ENCODE results near the gene CDK14. TPM values are rescaled to one million over a fixed set of nuclear protein-coding genes. Genes with fewer than 3 reads are reported as not detected.

Gene CDK14
- total RNA-seq, 3 donors from 2014 or later, result 0.71 to 1.1 (median 0.95) TPM

DNA sequence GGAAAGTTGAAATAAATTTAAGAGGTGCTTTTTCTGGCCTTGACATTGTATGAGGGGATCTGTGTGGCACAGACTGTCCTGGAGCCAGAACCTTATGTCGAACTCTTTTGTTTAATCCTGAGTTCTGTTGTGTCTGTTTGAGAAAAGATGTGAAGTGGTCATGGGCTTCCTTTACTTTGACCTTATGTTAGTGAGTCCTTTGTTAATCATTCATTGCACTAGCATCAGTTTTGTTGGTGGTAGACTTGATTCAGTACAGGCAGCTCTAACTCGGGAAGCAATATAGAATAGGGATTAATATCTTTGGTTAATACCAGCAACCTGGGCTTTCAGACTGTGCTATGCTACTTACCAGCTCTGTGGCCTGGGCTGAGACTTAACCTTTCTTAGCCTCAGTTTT, 544.2 kb downstream of the CDK14 start:
- Mint-ChIP-seq H3K36me3 (ENCODE audit: insufficient read depth) (no peaks in the 10 kb centered on the region), H3K27me3 (ENCODE audit: low read depth) (no peaks in the 10 kb centered on the region), H3K4me1 (ENCODE audit: low read depth) (no peaks in the 10 kb centered on the region), H3K9me3 (no peaks in the 10 kb centered on the region), H3K4me3 (no peak overlapping the region)
- ATAC-seq (no peak), DNase-seq (no peak)

DNA sequence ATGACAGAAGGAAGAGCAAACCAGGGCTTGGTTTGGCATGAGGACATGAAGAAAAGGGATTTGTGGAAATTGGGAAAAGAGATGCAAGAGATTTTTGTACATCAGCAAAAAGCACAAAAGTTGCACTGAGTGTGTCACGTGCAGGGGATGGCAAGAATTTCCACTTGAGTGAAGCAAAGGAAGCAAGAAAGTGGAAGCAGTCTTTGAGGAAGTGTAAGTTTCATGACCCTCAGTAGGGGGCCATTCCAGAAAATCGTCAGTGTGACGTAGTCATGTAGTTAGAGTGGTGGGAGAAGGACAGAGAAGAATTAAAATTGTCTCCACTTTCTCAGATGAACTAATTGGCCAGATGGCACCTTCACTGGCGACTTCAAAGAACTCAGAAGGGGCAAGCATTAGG, 544.9 kb downstream of the CDK14 start:
- Mint-ChIP-seq H3K4me1 (ENCODE audit: low read depth) (no peaks in the 10 kb centered on the region), H3K9me3 (no peaks in the 10 kb centered on the region), H3K27me3 (ENCODE audit: low read depth) (no peaks in the 10 kb centered on the region), H3K4me3 (no peak overlapping the region), H3K36me3 (ENCODE audit: insufficient read depth) (no peaks in the 10 kb centered on the region)
- ATAC-seq (no peak), DNase-seq (no peak)

DNA sequence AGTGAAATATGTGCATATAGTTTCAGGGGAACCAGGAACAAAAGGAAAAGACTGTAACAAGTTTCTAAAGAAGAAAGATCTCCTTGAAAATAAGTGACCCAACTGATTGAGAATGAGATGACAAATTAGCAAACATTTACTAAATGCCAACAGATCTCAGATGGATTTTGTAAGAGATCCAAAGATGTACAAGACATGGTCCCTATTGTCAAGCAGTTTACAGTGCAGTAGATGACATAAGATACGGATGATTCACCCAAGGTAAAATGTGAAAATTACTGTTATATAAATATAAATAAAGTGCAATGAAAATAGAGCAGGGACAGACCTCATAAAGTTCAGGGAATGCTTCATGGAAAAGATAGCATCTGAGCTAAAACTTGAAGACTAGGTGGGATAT, 546.6 kb downstream of the CDK14 start:
- DNase-seq (no peak), ATAC-seq (no peak)
- Mint-ChIP-seq H3K4me3 (no peak overlapping the region), H3K36me3 (ENCODE audit: insufficient read depth) (no peaks in the 10 kb centered on the region), H3K27me3 (ENCODE audit: low read depth) (no peaks in the 10 kb centered on the region), H3K4me1 (ENCODE audit: low read depth) (no peaks in the 10 kb centered on the region), H3K9me3 (no peaks in the 10 kb centered on the region)

DNA sequence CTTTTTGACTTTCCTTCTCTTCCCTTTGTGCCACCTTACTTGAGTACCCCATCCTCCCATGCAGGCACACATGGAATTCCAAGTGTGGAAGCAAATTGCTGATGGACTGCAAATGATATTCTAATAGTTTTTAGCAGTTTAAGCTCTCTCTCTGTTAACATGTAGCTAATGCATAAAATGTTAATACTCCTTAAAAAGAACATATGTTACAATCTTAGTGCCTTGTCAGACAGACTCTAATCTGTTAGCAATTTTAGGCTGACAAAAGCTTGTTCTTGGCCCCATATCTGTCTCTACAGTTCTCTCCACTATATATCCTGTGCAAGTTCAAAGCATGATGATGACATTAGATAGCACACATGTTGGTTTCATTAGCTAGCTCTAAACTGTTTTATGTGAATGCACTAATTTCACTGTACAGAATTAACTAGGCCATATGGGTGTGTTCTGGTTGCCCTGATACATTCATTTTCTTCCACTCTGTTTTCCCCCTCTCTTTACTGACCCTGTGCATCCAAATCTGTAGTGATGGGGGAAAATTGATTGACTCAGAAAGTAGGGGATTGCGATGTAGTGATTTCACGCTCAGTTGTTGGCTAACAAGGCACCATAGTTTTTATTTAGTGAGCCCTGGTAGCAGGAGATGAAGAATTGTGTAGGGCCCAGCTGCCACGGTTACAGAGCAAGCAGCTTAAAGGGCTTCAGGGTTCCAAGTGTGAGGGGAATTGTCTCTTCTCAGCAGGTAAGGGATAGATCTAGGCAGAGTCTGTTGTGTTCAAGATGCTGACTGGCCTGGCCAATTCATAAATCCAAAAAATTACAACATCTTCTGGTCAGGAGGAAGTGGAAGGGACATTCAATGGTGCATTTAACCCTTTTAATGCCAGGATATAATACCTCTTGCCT, 553.5 kb downstream of the CDK14 start:
- H3K27me3 Mint-ChIP-seq (ENCODE audit: low read depth), result no peaks in the 10 kb centered on the region
- H3K4me3 Mint-ChIP-seq, result no peak overlapping the region
- H3K4me1 Mint-ChIP-seq (ENCODE audit: low read depth), result no peaks in the 10 kb centered on the region
- no peaks in the 10 kb centered on the region for H3K9me3 Mint-ChIP-seq
- ATAC-seq (no peak), DNase-seq (no peak)
- no peaks in the 10 kb centered on the region for H3K36me3 Mint-ChIP-seq (ENCODE audit: insufficient read depth)

DNA sequence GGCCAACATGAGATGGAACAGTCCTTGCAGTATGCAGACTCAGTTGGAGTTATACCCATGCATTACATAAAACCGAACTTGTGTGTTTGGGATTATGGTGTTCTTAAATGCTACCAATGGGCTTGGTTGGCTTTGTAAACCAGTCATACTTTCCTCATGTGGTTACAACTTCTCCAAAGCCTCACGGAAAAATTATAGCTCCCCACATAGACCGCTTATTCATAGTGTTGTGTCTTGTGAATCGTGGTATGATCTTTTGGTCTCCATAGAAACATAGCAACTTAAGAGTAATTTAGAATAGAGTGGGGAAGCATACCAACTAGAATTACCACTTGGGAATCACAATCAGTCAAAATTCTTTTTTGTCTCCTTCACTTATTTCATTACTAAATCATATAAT, 555.8 kb downstream of the CDK14 start:
- no peak overlapping the region for H3K4me3 Mint-ChIP-seq
- no peaks in the 10 kb centered on the region for H3K9me3 Mint-ChIP-seq
- ATAC-seq (no peak), DNase-seq (no peak)
- H3K27me3 Mint-ChIP-seq (ENCODE audit: low read depth), result no peaks in the 10 kb centered on the region
- no peaks in the 10 kb centered on the region for H3K4me1 Mint-ChIP-seq (ENCODE audit: low read depth)
- H3K36me3 Mint-ChIP-seq (ENCODE audit: insufficient read depth), result no peaks in the 10 kb centered on the region

DNA sequence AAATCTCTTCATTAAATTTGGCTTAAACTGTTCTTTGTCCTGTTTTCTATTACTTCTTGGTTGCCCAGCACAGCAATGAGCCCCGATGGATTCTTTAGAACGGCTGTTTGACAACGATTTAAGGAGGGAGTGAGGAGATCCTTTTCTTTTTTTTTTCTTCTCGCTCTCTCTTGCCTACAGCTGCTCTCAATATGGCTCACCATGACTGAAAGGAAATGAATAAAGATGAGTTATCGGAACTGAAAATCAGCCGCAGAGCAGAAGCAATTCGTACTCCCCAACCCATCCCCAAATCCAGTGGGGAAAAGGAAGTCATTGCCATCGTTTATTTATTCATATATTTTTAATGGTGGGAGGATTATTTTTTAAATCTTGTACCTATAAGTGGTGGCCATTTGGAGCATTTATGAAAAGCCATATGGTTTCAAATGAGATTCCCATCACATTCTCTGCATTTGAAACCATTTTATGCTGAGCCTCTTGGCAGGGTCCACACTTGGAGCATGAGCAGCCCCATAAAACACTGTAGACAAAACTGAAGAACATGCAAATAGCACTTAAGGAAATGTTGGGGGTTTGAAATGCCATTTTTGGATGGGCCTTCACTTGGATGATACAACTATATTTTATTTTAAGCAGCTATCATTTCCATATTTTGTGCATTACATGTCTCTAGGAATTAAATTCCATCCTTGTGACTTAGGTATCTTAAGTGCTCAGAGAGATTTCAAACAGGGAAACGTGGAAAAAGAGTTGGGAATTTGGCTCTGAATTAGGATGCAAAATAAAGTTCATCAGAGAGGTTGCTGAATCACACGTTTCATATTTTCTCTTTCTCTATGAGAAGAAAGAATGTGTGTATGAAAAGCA, 560.4 kb downstream of the CDK14 start:
- DNase-seq (no peak), ATAC-seq (no peak)
- no peaks in the 10 kb centered on the region for H3K4me1 Mint-ChIP-seq (ENCODE audit: low read depth)
- no peak overlapping the region for H3K4me3 Mint-ChIP-seq
- no peaks in the 10 kb centered on the region for H3K36me3 Mint-ChIP-seq (ENCODE audit: insufficient read depth)
- H3K9me3 Mint-ChIP-seq, result no peaks in the 10 kb centered on the region
- H3K27me3 Mint-ChIP-seq (ENCODE audit: low read depth), result no peaks in the 10 kb centered on the region

DNA sequence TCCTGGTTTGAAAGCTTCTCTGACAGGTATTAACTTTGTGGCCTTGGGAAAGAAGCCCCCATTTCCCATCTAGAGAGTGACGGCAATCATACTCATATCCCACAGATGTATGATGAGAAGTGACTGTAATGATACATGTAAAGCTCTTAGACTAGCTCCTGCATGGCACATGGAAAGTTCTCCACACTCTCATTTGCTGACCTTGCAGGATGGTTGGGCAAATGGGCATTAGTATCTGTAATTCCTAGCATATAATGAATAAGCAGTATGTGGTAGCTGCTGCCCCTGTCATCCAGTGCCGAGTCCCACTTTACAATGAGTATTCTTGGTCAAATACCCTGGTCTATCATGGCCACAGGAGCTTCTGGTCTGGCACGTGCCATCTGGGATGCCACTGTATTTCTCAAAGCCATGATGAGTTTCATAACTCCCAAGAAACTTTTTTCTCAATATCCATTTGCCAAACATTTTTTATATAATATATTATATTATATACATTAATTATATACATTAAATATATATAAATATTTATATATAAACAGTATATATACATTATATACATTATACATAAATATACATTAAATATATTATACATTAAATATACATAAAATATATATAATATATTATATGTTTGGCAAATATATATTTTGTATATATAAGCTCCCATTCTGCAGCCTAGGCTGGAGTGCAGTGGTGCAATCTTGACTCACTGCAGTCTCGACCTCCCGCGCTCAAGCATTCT, 561.6 kb downstream of the CDK14 start:
- H3K4me3 Mint-ChIP-seq, result no peak overlapping the region
- H3K36me3 Mint-ChIP-seq (ENCODE audit: insufficient read depth), result no peaks in the 10 kb centered on the region
- DNase-seq (no peak), ATAC-seq (no peak)
- no peaks in the 10 kb centered on the region for H3K27me3 Mint-ChIP-seq (ENCODE audit: low read depth)
- H3K9me3 Mint-ChIP-seq, result no peaks in the 10 kb centered on the region
- no peaks in the 10 kb centered on the region for H3K4me1 Mint-ChIP-seq (ENCODE audit: low read depth)

DNA sequence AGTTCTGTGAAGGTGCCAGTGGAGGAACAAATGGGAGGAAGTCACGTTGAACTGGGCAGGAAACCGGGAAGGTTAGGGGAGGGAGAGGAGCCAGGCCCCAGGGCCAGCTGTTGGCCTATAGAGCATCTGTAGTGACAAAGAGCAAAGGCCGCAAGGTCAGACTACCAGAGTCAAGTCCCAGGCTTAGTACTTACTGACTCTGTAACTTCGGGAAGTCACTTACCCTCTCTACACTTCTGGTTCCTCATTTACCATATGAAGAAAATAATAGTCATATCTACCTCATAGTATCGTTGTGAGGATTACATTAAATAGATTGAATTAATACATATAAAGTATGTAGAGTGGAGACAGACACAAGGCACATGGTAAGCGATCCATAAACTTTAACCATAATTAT, 566.3 kb downstream of the CDK14 start:
- no peaks in the 10 kb centered on the region for H3K9me3 Mint-ChIP-seq
- no peaks in the 10 kb centered on the region for H3K36me3 Mint-ChIP-seq (ENCODE audit: insufficient read depth)
- H3K4me1 Mint-ChIP-seq (ENCODE audit: low read depth), result no peaks in the 10 kb centered on the region
- H3K4me3 Mint-ChIP-seq, result no peak overlapping the region
- DNase-seq, result no peak
- H3K27me3 Mint-ChIP-seq (ENCODE audit: low read depth), result no peaks in the 10 kb centered on the region
- ATAC-seq, result no peak

DNA sequence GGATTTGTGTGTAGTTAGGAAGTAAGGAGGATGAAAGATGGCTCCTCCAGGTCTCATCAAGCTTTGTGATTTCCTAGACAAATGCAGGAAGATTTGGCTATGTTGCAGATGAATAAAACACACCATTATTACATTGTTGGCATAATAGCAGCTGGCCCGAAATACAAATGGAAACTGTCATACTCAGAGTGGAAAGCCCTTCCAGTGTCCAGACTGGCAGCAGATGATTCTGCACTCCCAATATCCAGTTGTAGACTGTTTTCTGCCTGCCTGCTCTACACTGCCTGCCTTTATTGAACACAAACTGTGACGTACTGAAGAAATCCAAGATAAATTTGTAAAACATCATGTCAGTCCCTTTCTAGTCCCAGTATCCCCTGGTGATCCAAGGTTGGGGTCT, 568.4 kb downstream of the CDK14 start:
- no peaks in the 10 kb centered on the region for H3K4me1 Mint-ChIP-seq (ENCODE audit: low read depth)
- ATAC-seq, result no peak
- H3K27me3 Mint-ChIP-seq (ENCODE audit: low read depth), result no peaks in the 10 kb centered on the region
- no peak overlapping the region for H3K4me3 Mint-ChIP-seq
- DNase-seq, result no peak
- H3K36me3 Mint-ChIP-seq (ENCODE audit: insufficient read depth), result no peaks in the 10 kb centered on the region
- H3K9me3 Mint-ChIP-seq, result no peaks in the 10 kb centered on the region

DNA sequence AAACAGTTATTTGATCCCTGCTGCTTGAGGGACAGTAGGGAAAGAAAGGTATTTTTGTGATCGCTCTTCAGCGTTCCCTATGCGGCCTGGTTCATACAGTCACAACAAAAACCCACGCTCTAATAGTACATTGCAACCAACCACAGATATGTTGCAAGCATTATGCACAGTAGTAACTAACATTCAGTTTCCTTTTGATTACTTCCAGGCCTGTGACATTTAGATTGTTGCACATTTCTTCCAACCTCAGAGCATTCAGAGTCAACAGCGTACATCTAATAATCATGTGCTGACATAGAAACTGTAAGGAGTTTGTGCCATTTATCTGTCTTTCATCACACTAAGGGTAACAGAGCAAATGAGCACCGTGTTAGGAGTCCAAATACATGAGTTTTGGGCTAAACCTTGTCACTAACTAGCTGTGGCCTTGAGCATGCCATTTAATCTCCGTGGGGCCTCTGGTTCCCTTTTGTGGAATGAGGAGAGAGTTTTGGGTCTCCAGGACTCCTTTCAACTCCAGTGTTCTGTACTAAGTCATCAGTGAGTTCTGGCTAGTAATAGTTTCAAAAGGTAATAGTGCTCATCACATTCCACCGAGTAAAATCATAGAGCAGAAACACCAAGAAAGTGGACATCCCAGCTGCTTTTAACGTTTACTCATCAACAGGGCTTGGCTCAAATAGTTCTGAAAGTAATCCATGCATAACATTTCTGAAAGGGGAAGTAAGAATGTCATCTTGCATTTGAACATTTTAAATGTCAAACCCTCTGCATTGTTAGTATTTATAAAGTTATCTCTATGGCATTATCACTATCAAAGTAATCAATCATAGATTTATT, 569.1 kb downstream of the CDK14 start:
- peak in 1 of 2 donors; percentile 25 for ATAC-seq
- no peak for DNase-seq
- Mint-ChIP-seq H3K4me1 (ENCODE audit: low read depth) (no peaks in the 10 kb centered on the region), H3K27me3 (ENCODE audit: low read depth) (no peaks in the 10 kb centered on the region), H3K9me3 (no peaks in the 10 kb centered on the region), H3K36me3 (ENCODE audit: insufficient read depth) (no peaks in the 10 kb centered on the region), H3K4me3 (no peak overlapping the region)

DNA sequence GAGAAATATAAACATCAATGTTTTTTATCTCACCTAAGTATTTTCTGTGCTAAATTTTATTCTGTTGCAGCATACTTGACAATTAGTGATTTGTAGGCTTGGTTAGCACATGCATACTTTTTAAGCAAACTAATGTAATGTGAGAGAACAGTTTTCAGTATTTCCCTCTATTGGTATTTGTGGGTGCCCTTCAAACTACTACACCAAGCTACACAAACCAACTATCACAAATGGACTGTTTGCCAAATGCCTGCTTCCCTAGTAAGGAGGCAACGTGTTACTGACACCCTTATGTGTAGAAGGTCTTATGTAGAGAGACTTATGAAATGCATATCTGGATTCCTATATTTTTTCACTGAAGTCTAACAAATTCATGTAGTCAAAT, 569.7 kb downstream of the CDK14 start:
- Mint-ChIP-seq H3K27me3 (ENCODE audit: low read depth) (no peaks in the 10 kb centered on the region), H3K4me1 (ENCODE audit: low read depth) (no peaks in the 10 kb centered on the region), H3K4me3 (no peak overlapping the region), H3K36me3 (ENCODE audit: insufficient read depth) (no peaks in the 10 kb centered on the region), H3K9me3 (no peaks in the 10 kb centered on the region)
- no peak for DNase-seq
- ATAC-seq, result no peak

DNA sequence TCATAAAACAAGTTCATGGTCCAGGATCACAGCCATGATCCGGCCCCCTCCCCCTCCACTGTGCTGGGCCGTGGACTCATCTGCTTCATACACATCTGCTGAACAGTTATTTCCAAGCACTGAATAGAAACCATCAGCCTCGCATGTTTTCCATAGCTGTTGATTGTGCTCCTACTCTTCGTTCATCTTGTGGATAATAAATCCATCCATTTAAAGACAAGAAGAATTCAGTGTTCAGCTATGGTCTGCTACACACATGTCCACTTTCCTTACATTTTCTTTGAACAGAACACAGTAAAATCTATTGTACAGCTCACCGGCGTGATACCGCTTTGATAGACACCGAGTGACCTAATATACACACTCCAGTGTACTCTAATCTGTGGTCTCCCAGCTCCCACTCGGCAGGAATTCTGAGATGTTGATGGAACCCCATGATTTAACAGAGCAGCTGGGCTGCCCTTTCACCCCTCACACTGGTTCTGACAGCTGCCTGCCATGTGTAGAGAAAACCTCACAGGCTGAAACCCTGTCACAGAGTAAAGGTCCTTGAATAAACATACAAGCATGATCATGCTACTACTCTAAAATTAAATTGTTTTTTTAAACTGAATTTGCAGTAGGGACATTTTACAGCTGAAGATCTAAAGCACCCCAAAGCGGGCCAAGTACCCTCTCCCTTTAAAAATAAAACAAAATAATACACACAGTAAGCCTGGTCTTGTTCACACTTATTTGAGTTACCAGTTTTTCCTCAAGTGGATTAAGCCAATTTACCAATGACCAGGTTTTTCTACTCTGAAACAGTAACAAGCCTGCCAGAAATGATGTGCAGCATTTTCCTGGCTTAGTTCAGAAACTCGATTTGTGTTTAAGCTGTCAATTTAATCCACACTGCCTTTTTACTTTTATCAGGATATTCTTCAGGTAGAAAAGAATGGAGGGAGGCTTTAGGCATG, 573.0 kb downstream of the CDK14 start:
- no peak overlapping the region for H3K4me3 Mint-ChIP-seq
- H3K4me1 Mint-ChIP-seq (ENCODE audit: low read depth), result no peaks in the 10 kb centered on the region
- H3K9me3 Mint-ChIP-seq, result no peaks in the 10 kb centered on the region
- no peaks in the 10 kb centered on the region for H3K27me3 Mint-ChIP-seq (ENCODE audit: low read depth)
- DNase-seq (no peak), ATAC-seq (no peak)
- H3K36me3 Mint-ChIP-seq (ENCODE audit: insufficient read depth), result no peaks in the 10 kb centered on the region

DNA sequence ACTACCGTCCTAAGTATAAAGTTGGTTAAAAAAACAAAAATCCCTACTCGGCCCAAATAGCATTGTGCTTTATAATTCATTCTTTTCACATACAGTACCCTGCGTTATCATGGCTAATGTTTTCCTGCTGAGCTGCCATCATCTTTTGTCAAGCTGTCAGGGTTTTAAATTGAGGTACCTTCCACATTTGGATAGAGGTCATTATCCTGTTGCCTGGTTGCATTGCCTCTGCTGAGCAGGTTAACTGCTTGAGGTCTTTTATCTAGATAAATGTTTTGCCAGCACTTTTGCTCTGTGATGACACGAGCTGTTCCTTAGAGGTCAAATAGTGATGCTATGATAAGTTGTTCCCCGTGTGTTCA, 573.7 kb downstream of the CDK14 start:
- Mint-ChIP-seq H3K4me3 (no peak overlapping the region), H3K4me1 (ENCODE audit: low read depth) (no peaks in the 10 kb centered on the region), H3K36me3 (ENCODE audit: insufficient read depth) (no peaks in the 10 kb centered on the region), H3K9me3 (no peaks in the 10 kb centered on the region), H3K27me3 (ENCODE audit: low read depth) (no peaks in the 10 kb centered on the region)
- ATAC-seq (no peak), DNase-seq (no peak)

Data from activated T-cell treated with anti-CD3 and anti-CD28 coated beads, Interleukin-2, amount 50 U/mL, for 4 hours (primary cell).